ENCODE measurements around the gene ZNF888.

DNA sequence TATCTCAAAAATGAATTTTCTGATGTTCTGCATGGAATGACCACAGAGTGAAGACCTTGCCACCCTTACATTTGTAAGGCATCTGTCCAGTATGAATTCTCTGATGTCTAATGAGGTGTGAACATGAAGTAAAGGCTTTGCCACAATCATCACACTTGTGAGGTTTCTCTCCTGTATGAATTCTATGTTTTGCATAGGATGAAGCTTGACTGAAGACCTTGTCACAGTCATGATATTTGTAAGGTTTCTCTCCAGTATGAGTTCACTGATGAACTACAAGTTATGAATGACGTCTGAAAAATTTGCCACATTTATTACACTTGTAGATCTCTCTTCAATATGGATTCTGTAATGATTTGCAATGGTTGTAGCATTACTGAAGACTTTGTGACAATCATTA is 26.2 kb upstream of the ZNF888 start:
- TF ChIP-seq, protein P1, sequence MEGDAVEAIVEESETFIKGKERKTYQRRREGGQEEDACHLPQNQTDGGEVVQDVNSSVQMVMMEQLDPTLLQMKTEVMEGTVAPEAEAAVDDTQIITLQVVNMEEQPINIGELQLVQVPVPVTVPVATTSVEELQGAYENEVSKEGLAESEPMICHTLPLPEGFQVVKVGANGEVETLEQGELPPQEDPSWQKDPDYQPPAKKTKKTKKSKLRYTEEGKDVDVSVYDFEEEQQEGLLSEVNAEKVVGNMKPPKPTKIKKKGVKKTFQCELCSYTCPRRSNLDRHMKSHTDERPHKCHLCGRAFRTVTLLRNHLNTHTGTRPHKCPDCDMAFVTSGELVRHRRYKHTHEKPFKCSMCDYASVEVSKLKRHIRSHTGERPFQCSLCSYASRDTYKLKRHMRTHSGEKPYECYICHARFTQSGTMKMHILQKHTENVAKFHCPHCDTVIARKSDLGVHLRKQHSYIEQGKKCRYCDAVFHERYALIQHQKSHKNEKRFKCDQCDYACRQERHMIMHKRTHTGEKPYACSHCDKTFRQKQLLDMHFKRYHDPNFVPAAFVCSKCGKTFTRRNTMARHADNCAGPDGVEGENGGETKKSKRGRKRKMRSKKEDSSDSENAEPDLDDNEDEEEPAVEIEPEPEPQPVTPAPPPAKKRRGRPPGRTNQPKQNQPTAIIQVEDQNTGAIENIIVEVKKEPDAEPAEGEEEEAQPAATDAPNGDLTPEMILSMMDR (IDR thresholded peaks at IDR 0.05 in 8 of 11, conservative IDR thresholded peaks at IDR 0.05 in 3 of 11), result no peak
- no peak for TF ChIP-seq POLR2AphosphoS5 (IDR thresholded peaks at IDR 0.05)
- TF ChIP-seq POLR2A (IDR thresholded peaks at IDR 0.05), result no peak
